ENCODE results near the gene AGMO. TPM values are rescaled to one million over a fixed set of nuclear protein-coding genes. Genes with fewer than 3 reads are reported as not detected.

The AGMO gene
- total and polyA plus RNA-seq, 3 donors from 2014 or later = 13.1 to 52.8 (median 46.6) TPM

DNA sequence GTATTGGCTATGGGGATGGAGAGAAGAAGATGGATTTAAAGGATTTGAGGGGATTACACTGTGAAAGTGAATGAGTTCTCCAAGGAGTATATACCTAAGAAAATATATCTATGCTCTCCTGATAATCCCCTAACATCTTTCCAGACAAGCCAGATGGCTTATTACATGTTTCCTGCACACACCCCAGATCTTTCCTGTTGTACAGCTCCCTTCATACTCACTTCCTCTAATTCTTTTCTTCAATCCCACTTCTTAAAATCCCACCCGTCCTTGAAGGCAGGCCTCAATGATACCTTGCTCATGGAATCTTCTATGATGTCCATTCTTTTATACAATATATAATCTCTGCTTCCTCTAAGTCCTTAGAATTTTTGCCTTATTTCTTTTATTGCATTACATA lies 342.1 kb downstream of the AGMO start:
- Histone ChIP-seq H3K36me3 (ENCODE audit: low read depth, missing control alignments) (no peaks in the 10 kb centered on the region), H3K9me3 (no peaks in the 10 kb centered on the region), H3K27me3 (no peaks in the 10 kb centered on the region), H3K27ac (no peak overlapping the region), H3K4me3 (no peak overlapping the region), H3K4me1 (no peaks in the 10 kb centered on the region)
- TF ChIP-seq CTCF (IDR thresholded peaks at IDR 0.05) (no peak), POLR2A (IDR thresholded peaks at IDR 0.05) (no peak)
- intact Hi-C loops (cut with DNase I; ENCODE audit: low total_unique reads) = no loop called here
- DNase-seq = no peak
- 77 to 82% methylated on average over 1 of the region's 1 CpG for WGBS, 2 donors

GRCh38 chr7:15218261-15218660 lies 343.6 kb downstream of the AGMO start:
- 81 to 86% methylated on average over 1 of the region's 1 CpG for WGBS, 2 donors
- no peak for TF ChIP-seq CTCF (IDR thresholded peaks at IDR 0.05)
- TF ChIP-seq POLR2A (IDR thresholded peaks at IDR 0.05) = no peak
- no peaks in the 10 kb centered on the region for H3K4me1 ChIP-seq
- DNase-seq = no peak
- no peaks in the 10 kb centered on the region for H3K27me3 ChIP-seq
- intact Hi-C loops (cut with DNase I; ENCODE audit: low total_unique reads) = no loop called here
- H3K9me3 ChIP-seq = no peaks in the 10 kb centered on the region
- H3K27ac ChIP-seq = no peak overlapping the region
- H3K4me3 ChIP-seq = no peak overlapping the region
- H3K36me3 ChIP-seq (ENCODE audit: low read depth, missing control alignments) = no peaks in the 10 kb centered on the region

GRCh38 chr7:15215616-15216015 lies 346.2 kb downstream of the AGMO start:
- intact Hi-C loops (cut with DNase I; ENCODE audit: low total_unique reads) = no loop called here
- Histone ChIP-seq H3K4me1 (no peaks in the 10 kb centered on the region), H3K36me3 (ENCODE audit: low read depth, missing control alignments) (no peaks in the 10 kb centered on the region), H3K27ac (no peak overlapping the region), H3K9me3 (no peaks in the 10 kb centered on the region), H3K4me3 (no peak overlapping the region), H3K27me3 (no peaks in the 10 kb centered on the region)
- TF ChIP-seq POLR2A (IDR thresholded peaks at IDR 0.05) (no peak), CTCF (IDR thresholded peaks at IDR 0.05) (no peak)
- WGBS, 2 donors = 96 to 98% methylated on average over 4 of the region's 4 CpGs
- no peak for DNase-seq

DNA sequence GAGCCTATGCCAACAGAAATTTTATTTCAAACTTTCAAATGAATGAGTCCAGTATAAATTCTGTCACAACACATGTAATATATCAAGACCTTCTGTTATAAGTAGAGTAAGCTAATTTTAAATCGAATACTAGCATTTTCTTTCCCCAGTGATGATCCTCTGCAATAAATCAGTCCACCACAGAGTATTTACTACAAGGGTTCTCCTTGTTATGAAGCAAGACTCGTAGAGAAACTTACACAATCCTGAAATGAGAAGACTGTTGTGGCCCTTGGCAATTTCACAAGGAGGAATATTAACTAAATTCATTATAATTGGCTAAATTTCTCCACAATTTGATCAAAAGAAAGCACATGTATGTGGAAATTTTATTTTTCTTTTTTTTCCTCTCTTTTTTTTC lies 346.8 kb downstream of the AGMO start:
- no peak for DNase-seq
- TF ChIP-seq CTCF (IDR thresholded peaks at IDR 0.05) (no peak), POLR2A (IDR thresholded peaks at IDR 0.05) (no peak)

DNA sequence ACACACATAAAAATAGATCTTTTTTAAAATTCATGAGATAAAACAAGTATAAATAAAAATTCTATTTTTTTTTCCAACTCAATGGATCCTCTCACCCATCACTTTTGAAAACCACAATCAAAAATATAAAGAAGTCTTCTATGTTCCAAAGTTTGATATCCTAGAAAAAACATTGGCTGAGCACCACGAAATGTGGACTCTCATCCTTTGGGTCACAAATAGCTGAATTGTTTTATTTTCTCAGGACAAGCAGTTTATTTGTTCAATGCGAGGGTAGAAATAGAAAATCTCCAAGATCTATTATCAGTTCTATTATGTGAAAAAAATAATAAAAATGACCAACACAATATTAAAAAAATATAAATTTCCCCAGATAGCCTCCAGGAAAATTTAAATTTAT lies 348.7 kb downstream of the AGMO start:
- WGBS, 2 donors = 90% methylated on average over 2 of the region's 2 CpGs
- Histone ChIP-seq H3K9me3 (no peaks in the 10 kb centered on the region), H3K4me3 (no peak overlapping the region), H3K36me3 (ENCODE audit: low read depth, missing control alignments) (no peaks in the 10 kb centered on the region), H3K27ac (no peak overlapping the region), H3K27me3 (no peaks in the 10 kb centered on the region), H3K4me1 (no peaks in the 10 kb centered on the region)
- TF ChIP-seq POLR2A (IDR thresholded peaks at IDR 0.05) = no peak
- no peak for TF ChIP-seq CTCF (IDR thresholded peaks at IDR 0.05)
- intact Hi-C loops (cut with DNase I; ENCODE audit: low total_unique reads) = no loop called here
- DNase-seq = no peak

More for the DNA sequence above, 346.8 kb downstream of the AGMO start:
- Histone ChIP-seq H3K4me3 (no peak overlapping the region), H3K9me3 (no peaks in the 10 kb centered on the region), H3K36me3 (ENCODE audit: low read depth, missing control alignments) (no peaks in the 10 kb centered on the region), H3K4me1 (no peaks in the 10 kb centered on the region), H3K27me3 (no peaks in the 10 kb centered on the region), H3K27ac (no peak overlapping the region)
- intact Hi-C loops (cut with DNase I; ENCODE audit: low total_unique reads) = no loop called here
- 76 to 88% methylated on average over 2 of the region's 2 CpGs for WGBS, 2 donors

All from testis (tissue), 3 donors.